GM23338 (cell line): ENCODE results near the gene CIPC. TPM values are rescaled to one million over a fixed set of nuclear protein-coding genes. Genes with fewer than 3 reads are reported as not detected.

ENCODE experiments used
- ATAC-seq: fragments of 200-7000 bp; cut with Tn5 transposase; 3 replicates; pipeline ENCODE4 v1.9.1; 2020
- DNase-seq: peaks from one replicate; pipeline ENCODE4 v3.0.0-alpha.2; 2015; ENCODE audit warnings: low spot score
- H2AFZ ChIP-seq: fragments of 200-600 bp; sonication (generic); 2 replicates; pipeline ENCODE4 v1.8.0; 2016; ENCODE audit warnings: antibody characterized with exemption, mild to moderate bottlenecking, moderate library complexity
- H3F3A ChIP-seq: fragments of 200-600 bp; sonication (generic); replicated peaks from 2 replicates; pipeline ENCODE4 v1.8.0; 2017; ENCODE audit warnings: antibody characterized with exemption, mixed run types, low read depth
- H3K27ac ChIP-seq: fragments of 200-600 bp; sonication (generic); 2 replicates; pipeline ENCODE4 v1.6.1; 2016; ENCODE audit warnings: low read depth
- H3K27me3 ChIP-seq: fragments of 200-600 bp; sonication (generic); 2 replicates; pipeline ENCODE4 v1.8.0; 2016; ENCODE audit warnings: mild to moderate bottlenecking, mixed run types, moderate library complexity; ENCODE audit not compliant: insufficient read depth
- H3K36me3 ChIP-seq: fragments of 200-600 bp; sonication (generic); 2 replicates; pipeline ENCODE4 v1.8.0; 2016; ENCODE audit warnings: mild to moderate bottlenecking; ENCODE audit not compliant: insufficient read depth
- H3K4me1 ChIP-seq: fragments of 200-600 bp; sonication (generic); 2 replicates; pipeline ENCODE4 v1.8.0; 2016; ENCODE audit warnings: mild to moderate bottlenecking, moderate library complexity; ENCODE audit not compliant: insufficient read depth
- H3K4me2 ChIP-seq: fragments of 200-600 bp; sonication (generic); 2 replicates; pipeline ENCODE4 v1.7.1; 2017; ENCODE audit warnings: mixed run types
- H3K4me3 ChIP-seq: fragments of 200-600 bp; sonication (generic); 2 replicates; pipeline ENCODE4 v1.6.1; 2016; ENCODE audit warnings: mixed run types
- H3K79me2 ChIP-seq: fragments of 200-600 bp; sonication (generic); replicated peaks from 2 replicates; pipeline ENCODE4 v1.8.0; 2017; ENCODE audit warnings: mild to moderate bottlenecking; ENCODE audit not compliant: insufficient read depth
- H3K9me2 ChIP-seq: fragments of 200-600 bp; sonication (generic); 2 replicates; pipeline ENCODE4 v1.8.0; 2017; ENCODE audit not compliant: insufficient read depth
- H4K20me1 ChIP-seq: fragments of 200-600 bp; sonication (generic); replicated peaks from 2 replicates; pipeline ENCODE4 v1.8.0; 2017; ENCODE audit warnings: mild to moderate bottlenecking; ENCODE audit not compliant: insufficient read depth
- H3K27ac Mint-ChIP-seq: 2 replicates; pipeline ENCODE4 v1.8.0; 2020; ENCODE audit warnings: inconsistent platforms, mild to moderate bottlenecking, moderate library complexity, mixed read lengths
- H3K27me3 Mint-ChIP-seq: 3 replicates; pipeline ENCODE4 v1.8.0; 2022; ENCODE audit warnings: low read depth, mild to moderate bottlenecking, moderate library complexity, mixed read lengths, inconsistent platforms; ENCODE audit not compliant: insufficient read depth, poor library complexity
- H3K36me3 Mint-ChIP-seq: 3 replicates; pipeline ENCODE4 v1.8.0; 2021; ENCODE audit warnings: low read depth, mild to moderate bottlenecking, inconsistent platforms, moderate library complexity, mixed read lengths
- H3K4me1 Mint-ChIP-seq: 3 replicates; pipeline ENCODE4 v1.8.0; 2020; ENCODE audit warnings: mild to moderate bottlenecking, inconsistent platforms, mixed read lengths
- H3K4me3 Mint-ChIP-seq: 3 replicates; pipeline ENCODE4 v1.8.0; 2021; ENCODE audit warnings: moderate library complexity, mild to moderate bottlenecking, inconsistent platforms, mixed read lengths
- H3K9me3 Mint-ChIP-seq: 3 replicates; pipeline ENCODE4 v1.8.0; 2020; ENCODE audit warnings: moderate library complexity, mild to moderate bottlenecking, inconsistent platforms, mixed read lengths
- CREB1 ChIP-seq: fragments of 250-450 bp; sonication (Bioruptor Pico); IDR thresholded peaks from 2 replicates; pipeline ENCODE4 v1.5.0; 2020; ENCODE audit warnings: low read depth, mild to moderate bottlenecking, moderate library complexity
- CTCF ChIP-seq, 2 experiments: fragments of 200-600 bp in 1 of 2; sonication (generic) in 1 of 2; conservative IDR thresholded peaks; 2 replicates each; pipeline versions ENCODE4 v1.5.1 to v1.6.1; 2016 to 2017; ENCODE audit warnings: antibody characterized with exemption in 2 of 2, low read depth in 2 of 2, mild to moderate bottlenecking in 2 of 2, moderate library complexity in 1 of 2
- ETS1 ChIP-seq: IDR thresholded peaks from 2 replicates; pipeline ENCODE4 v1.6.1; 2016; ENCODE audit warnings: antibody characterized with exemption
- EZH2 ChIP-seq: fragments of 200-600 bp; sonication (generic); IDR thresholded peaks from one replicate; pipeline ENCODE4 v1.8.0; 2017; ENCODE audit warnings: antibody characterized with exemption, mild to moderate bottlenecking, low read depth; ENCODE audit not compliant: unreplicated experiment
- NANOG ChIP-seq: IDR thresholded peaks from 2 replicates; pipeline ENCODE4 v1.6.1; 2016; ENCODE audit warnings: antibody characterized with exemption, borderline replicate concordance
- POLR2AphosphoS5 ChIP-seq: IDR thresholded peaks from 2 replicates; pipeline ENCODE4 v1.6.1; 2016; ENCODE audit warnings: antibody characterized with exemption, low read depth
- ZNF114 ChIP-seq: fragments of 250-450 bp; sonication (Bioruptor Pico); IDR thresholded peaks from 2 replicates; pipeline ENCODE4 v1.5.0; 2020; ENCODE audit warnings: mild to moderate bottlenecking, moderate library complexity
- ZNF462 ChIP-seq: fragments of 250-450 bp; sonication (Bioruptor Pico); IDR thresholded peaks from 2 replicates; pipeline ENCODE4 v1.5.0; 2020; ENCODE audit warnings: mild to moderate bottlenecking, moderate library complexity
- polyA plus RNA-seq: library from polyadenylated mRNA; unstranded; fragments of >200 nt; fragmentation: Nextera tagmentation; extraction: Ambion mirVana; gene quantifications from 2 replicates; pipeline ENCODE4 v1.2.1, GENCODE V29; 2016
- total RNA-seq: library from RNA; depleted of rRNA; stranded (reverse); fragments of >200 nt; shearing (Covaris generic); gene quantifications from 2 replicates; pipeline ENCODE4 v1.2.3, GENCODE V29; 2014

The CIPC gene
- total and polyA plus RNA-seq, 2 experiments from 2014 or later, result 8.1 to 36.9 TPM

DNA sequence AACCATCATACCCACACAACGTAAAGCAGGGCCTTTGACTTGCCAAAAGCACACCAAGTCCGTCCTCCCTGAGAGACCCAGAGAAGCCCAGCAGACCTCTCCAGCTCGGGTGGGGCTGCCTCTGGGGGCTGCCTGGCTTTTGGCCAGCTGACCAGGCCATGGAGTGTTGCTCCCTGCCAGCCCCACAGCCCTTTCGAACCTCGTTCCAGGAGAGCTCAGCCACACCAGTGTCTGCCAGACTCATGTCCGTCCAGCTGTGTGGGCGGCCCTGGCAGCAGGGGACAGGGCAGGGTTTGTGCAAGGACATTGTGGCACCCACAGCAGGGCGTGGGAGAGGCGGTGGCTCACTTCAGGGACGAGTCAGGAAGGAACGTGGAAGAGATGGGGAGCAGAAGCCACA lies 46.9 kb upstream of the CIPC start (continued):
- TF ChIP-seq CTCF (conservative IDR thresholded peaks at IDR 0.05; ENCODE audit: low read depth in 2 of 2) (no peak), ZNF462 (CRISPR knock-in tag) (no peak)

- no peak for DNase-seq
- H3K9me3 Mint-ChIP-seq, result peaks cover 16% of the 10 kb centered on the region; the same call in 2 of the 3 replicates
- peaks cover 5% of the 10 kb centered on the region; the same call in 1 of the 3 replicates for H3K36me3 Mint-ChIP-seq
- no peak overlapping the region for H3K4me2 ChIP-seq
- 0 out of 2 replicates have a peak, but pooled peaks cover 6% of the 10 kb centered on the region for H3F3A ChIP-seq
- ATAC-seq, result peak; percentile 10
- H3K9me2 ChIP-seq, result no peaks in the 10 kb centered on the region
- peaks cover 14% of the 10 kb centered on the region for H3K4me1 Mint-ChIP-seq
- H3K27me3 ChIP-seq, result no peaks in the 10 kb centered on the region
- H3K27ac Mint-ChIP-seq, result no peak overlapping the region
- no peaks in the 10 kb centered on the region for H4K20me1 ChIP-seq
- H3K4me3 ChIP-seq, result no peak overlapping the region
- no peak overlapping the region; the same call in 2 of the 3 replicates for H3K4me3 Mint-ChIP-seq
- H3K4me1 ChIP-seq, result 0 out of 2 replicates have a peak, but pooled peaks cover 9% of the 10 kb centered on the region
- H2AFZ ChIP-seq, result peak overlapping the region; percentile 61; the same call in 1 of the 2 replicates
- no peaks in the 10 kb centered on the region for H3K36me3 ChIP-seq
- no peaks in the 10 kb centered on the region for H3K79me2 ChIP-seq
- H3K27me3 Mint-ChIP-seq, result peaks cover 3% of the 10 kb centered on the region
- H3K27ac ChIP-seq, result no peak overlapping the region
- TF ChIP-seq CTCF (conservative IDR thresholded peaks at IDR 0.05; ENCODE audit: low read depth in 2 of 2) (no peak), NANOG (no peak), ETS1 (no peak), POLR2AphosphoS5 (no peak), CREB1 (CRISPR knock-in tag) (no peak), EZH2 (no peak), ZNF114 (CRISPR knock-in tag) (no peak)
These were observed 45.6 kb upstream of the CIPC start for GRCh38 chr14:77052281-77053044.
